EL (cell line): ENCODE results near the gene UTP18.
"Not testable (repeated sequence)": the region's sequence is repeated elsewhere in the genome, so short reads cannot be mapped to it uniquely, and the experiment has no call there.

ENCODE experiments used
- DNase-seq: peaks from one replicate; pipeline ENCODE4 v3.0.0-alpha.2; 2016

UTP18 gene

DNA sequence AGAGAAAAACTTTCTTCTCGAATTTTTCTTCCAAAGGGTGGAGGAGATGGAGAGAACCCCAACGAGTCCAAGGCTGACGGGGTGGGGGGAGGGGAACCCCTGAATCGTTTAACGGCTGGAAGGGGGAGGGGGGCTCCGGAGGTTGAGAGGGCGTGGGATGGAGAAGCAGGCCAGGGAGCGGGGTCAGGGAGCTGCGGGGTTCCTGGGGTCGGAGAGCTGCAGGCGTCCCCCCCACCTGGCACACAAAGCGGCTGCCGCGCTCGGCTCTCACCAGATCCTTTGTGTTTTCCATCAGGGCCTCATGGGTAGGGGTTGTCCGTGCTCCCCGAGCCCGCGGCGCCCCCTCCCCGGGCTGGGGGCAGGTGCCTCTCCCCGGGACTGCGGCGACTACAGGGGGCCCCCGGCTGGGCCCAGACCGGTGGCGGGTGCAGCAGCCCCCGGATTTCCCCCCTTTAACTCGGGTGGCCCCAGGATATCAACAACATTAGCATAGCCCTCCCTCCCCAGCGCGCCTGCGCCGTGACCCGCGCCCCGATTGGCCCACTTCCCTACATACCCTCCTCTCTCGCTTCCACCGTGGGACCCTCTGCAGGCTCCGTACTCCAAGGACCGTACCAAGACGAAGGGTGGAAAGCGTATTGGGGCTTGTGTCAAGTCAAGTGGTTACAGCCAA lies 646 bp upstream of the UTP18 start, which contains the start of gene MBTD1:
Gene MBTD1, minus strand, starts transcription at position 486 of the 673 bp plus-strand sequence. CDS start 34,888 bp downstream, outside the sequence.
- peak; percentile 95 for DNase-seq

DNA sequence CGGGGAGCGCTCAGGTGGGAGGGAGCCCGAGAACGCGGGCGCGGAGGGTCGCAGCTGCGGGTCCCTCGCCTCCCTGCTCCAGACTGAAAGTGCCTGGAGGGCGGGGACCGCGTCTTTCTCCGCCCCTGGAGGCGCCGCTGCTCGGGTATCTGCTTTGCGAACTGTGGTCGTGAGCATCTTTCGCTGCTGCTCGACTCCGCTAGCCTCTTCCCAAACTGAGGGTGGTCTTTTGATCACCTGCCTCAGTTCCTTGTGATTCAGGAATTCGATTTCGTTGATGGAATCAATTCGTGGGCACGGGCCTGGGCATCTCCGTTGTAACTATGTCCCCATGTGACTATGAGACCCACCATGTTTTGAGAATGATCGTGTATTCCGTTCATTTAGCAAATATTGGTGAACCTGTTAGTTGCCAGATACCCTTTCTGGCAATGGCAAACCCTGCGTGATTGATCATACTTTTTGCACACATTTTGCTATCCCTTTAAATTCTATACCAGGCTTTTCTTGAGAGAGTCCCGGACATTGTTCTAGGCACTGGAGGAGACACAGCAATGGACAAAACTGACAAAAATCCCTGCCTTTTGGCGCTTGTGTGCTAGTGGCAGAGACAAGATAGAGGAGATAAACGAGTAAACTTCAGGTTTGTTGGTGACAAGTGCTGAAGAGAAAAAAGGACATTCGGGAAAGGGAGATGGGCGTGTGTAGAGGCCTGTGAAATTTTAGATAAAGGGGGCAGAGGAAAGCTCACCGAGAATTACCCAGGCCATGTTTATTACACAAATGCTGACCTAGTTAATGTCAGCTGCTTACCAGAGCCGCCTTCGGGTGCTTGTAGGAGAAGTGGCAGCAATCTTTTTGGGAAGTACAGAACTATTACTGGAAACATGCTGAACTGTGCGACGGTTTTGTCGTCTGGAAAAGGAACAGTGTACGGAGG lies 948 bp downstream of the UTP18 start:
- no peak for DNase-seq

DNA sequence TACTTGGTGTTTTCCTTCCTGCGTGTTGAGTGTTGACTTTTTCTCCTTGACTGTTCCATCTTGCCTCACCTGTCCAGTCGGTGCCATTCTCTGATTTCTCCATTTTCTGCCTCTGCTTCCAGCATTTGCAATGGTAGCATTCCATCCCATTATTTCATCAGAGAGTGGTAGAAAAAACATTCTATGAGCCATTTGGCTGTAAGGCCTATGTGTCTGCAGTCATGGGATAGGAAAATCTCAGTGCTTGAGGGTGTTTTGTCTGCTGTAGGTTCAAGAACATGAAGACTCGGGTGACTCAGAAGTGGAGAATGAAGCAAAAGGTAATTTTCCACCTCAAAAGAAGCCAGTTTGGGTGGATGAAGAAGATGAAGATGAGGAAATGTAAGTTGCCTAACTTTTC lies 2.7 kb downstream of the UTP18 start:
- peak; percentile 32 for DNase-seq

DNA sequence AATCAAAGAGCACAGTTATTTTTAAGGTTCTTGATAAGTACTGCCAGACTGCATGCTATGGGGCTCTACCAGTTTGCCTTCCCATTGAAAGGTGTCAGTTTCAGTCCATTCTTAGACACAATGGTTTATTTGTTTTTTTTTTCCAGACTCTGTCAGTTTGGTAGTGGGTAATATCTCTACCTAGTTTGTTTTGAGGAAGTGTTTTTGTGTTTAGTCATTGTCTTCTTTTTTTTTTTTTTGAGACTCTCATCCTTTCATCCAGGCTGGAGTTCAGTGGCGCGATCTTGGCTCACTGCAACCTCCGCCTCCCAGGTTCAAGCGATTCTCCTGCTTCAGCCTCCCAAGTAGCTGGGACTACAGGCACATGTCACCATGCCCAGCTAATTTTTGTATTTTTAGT lies 4.1 kb downstream of the UTP18 start:
- DNase-seq = not testable (repeated sequence)

DNA sequence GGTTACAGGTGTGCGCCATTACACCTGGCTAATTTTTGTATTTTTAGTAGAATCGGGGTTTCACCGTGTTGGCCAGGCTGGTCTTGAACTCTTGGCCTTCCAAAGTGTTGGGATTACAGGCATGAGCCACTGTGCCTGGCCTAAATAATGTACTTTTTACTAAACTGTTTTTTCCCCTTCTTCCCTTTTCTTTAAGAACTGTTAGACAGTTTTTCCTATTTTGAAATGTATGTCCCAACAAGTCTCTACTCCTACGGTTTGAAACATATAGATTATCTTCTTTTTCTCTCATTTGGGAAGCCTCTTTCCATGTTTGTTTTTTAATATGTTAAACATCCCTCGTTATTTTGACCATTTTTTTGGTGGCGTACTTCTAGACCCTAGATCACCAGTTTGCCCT lies 9.6 kb downstream of the UTP18 start:
- no peak for DNase-seq

DNA sequence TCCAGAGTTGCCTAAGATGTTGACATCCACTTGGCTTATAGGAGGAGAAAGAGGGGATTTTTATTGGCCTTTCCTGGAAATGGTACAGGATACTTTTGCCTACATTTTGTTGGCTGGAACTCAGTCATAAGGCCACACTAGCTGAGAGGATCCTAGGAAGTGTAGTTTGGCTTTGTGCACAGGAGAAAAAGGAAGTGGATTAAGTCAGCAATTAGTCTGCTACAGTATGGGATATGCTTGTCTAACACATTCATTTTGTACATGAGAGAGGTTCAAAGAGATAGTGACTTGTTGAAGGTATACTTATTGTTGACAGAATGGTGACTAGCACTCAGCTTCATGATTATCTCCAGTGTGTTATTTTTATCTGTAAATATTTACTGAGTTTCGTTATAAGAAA lies 10.3 kb downstream of the UTP18 start:
- no peak for DNase-seq

DNA sequence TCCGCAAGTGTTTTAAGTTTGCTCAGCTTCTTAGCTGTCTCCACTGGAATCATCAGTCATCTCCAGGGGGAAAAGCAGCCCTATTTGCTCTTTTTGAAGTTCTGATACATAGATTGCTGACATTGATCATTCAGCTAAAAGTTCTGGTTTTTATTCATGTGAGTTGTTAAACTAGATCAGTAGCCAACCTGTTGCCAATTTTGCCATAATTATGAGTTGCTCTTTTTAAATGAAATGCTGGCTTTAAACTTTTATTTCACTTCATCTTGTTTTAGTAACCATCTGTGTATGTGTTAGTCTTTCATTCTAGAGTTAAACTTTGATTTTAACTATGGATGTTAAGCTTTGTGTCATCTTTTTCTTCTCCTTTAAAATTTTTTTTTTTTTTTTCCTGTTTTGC lies 12.5 kb downstream of the UTP18 start:
- no peak for DNase-seq

DNA sequence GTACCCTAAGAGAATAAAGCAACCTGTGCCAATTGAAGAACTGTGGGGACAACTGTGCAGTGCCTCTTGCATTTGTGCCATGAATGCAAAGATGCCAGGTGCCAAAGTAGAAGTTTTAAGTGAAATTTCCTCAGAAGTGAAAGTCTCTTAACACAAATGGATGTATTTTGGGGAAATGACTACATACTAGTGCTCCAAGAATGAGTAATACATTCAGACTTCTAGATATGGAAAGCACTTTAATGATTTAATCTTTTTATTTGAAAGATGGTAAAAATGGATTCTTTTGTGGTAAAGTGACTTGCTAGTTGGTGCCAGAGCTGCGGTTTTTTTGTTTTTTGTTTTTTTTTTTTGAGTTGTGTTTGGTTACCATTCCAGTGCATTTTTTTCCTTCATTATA lies 15.0 kb downstream of the UTP18 start:
- peak; percentile 79 for DNase-seq

DNA sequence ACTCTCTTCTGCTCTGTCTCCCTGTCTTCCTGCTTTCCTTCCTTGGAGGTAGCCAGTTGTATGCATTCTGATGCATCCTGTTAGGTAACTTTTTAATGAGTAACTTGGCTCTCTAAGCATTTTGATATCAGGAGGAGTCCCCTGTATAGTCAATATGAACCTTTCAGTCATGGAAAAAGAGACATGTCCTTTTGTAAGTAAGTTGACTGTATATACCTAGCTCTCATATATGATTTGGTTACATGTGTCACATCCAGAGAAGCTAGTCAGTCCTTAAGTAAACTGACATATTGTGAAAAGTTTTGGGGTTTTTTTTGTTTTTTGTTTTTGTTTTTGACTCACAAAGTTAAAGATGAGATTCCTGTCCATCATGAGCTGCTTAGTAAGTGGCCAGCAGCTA lies 18.8 kb downstream of the UTP18 start:
- DNase-seq = no peak

DNA sequence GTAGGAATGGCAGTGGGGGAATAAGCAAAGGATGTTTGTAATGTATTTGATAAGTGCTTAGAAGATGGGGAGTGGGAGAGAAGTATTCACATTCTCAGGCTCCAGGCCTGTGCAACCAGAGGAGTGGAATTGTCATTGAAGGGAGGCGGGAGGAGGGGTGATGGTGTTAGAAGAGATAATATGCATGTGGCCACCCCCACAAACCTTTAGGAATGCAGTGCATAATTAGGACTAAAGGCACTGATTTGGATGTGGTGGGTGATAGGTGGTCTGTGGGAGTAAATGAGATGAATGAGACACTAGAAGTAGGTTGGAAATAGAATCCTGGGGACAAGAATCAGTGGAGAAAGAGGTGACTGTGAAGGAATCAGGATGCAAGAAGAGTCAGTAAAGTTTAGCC lies 27.1 kb downstream of the UTP18 start:
- no peak for DNase-seq

DNA sequence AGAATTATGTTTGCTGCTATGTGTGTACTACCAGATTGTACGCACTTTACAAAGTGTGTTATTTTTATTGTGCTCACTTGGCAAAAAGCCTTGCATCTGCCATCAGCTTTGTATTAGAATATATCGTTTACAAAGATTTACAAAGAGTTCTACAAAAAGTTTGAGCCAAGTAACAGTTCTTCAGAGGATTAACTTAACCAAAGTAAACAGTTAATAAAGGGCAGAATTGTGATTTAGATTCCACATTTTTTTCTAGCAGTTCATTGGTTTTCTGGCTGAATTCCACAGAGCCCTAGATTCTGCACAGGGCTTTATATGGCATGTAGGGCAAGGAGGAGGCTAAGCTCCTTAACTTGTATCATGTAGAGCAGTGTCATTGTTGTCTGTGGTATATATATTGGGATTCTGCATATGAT lies 29.4 kb downstream of the UTP18 start:
- no peak for DNase-seq

DNA sequence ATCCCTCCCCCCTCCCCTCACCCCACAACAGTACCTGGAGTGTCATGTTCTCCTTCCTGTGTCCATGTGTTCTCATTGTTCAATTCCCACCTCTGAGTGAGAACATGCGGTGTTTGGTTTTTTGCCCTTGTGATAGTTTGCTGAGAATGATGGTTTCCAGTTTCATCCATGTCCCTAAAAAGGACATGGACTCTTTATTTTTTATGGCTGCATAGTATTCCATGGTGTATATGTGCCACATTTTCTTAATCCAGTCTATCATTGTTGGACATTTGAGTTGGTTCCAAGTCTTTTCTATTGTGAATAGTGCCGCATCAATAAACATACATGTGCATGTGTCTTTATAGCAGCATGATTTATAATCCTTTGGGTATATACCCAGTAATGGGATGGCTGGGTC lies 34.0 kb downstream of the UTP18 start:
- DNase-seq = not testable (repeated sequence)

DNA sequence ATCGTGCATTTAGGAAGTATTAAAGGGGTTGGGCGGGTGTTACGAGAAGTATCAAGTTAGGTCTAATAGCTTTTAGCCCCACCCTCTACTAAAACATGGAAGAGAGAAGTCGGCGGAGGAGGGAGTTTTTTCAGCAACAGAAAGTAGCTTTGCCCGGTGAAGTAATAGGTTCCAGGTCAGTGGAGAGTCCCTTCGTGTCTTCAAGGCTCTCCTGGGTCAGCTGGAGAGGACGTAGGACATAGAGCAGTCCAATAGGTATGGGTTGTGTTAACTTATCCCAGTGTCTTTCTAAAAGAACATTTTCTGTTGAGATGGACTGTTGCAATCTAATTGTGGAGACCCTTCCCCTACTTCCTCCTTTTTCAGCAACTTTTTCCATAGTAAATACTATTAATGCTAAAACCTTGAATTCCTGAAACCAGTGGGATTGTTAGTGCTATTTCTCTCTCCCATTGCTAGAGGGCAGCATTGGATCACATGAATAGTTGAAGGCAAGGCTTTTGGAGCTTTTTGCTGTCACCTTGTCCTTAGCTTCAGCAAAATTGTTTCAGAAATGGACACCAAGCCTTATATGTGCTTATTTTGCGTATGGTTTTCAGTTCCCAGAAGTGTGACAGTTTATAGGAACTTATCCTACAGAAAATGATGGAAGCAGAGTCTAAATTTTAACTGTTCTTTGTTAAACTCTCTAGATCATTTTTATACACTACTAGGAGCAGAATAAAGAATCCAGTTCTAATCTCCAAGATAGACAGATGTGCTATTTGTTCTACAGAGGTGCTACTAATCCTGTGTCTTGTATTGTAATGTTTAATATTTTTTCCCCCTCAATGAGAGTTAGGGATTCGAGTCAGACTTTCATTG lies 38.4 kb downstream of the UTP18 start:
- peak; percentile 42 for DNase-seq

DNA sequence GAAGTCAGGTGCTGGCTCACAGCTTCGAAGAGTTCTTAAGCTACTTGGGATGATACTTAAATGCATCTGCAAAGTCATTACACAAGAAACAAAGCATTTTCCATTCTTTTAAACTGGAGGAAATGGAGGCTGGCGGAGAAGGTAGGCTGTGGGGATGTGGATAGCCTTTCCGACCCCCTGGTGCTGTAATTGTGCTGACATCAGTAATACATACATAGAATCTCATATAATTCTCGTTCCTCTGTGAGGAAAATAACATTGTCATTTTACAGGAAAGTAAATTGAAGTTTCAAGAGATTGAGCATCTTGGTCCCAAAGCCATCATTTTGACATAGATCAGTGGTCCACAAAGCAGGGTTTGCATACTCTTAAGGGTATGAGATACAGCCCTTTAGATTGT lies 39.5 kb downstream of the UTP18 start:
- no peak for DNase-seq

DNA sequence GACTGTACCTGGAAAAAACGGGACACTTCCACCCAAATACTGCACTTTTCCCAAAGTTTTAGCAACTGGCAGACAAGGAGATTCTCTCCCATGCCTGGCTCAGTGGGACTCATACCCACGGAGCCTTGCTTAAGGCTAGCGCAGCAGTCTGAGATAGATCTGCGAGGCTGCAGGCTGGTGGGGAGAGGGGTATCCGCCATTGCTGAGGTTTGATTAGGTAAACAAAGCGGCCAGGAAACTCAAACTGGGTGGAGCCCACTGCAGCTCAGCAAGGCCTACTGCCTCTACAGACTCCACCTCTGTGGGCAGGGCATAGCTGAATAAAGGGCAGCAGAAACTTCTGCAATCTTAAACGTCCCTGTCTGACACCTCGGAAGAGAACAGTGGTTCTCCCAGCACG lies 44.8 kb downstream of the UTP18 start:
- no peak for DNase-seq

DNA sequence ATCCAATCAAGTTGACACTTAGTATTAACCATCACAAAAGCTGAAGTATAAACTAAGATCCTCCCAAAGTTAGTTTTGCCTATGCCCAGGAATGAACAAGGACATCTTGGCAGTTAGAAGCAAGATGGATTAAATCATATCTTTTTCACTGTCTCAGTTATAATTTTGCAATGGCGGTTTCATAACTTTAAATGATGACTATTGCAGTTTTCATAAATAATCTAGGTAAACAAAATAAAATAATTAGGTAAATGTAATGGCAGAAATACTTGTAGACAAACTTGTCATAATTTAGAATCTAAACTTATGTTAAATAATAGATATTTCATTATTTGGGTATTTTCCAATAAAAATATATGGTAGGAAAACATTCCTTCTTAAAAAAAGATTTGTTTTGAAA lies 51.7 kb downstream of the UTP18 start:
- DNase-seq = not testable (repeated sequence)

DNA sequence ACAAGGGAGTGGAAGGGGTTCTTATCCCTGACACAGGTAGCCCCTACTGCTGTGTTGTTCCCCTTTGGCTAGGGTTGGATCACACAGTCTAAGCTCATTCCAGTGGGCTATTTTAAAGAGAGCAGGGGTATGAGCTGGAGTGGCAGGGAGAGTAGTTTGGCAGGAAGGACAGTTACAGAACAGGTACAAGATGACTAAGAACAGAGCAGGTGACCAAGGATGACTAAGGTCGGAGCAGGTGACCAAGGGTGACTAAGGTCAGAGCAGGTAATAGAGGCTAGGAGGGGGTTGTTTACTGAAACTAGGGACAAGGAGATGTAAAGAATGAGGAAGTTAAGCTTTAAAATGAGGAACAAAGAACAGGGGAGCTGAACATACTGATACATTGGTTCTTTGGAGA lies 58.8 kb downstream of the UTP18 start:
- DNase-seq = no peak

DNA sequence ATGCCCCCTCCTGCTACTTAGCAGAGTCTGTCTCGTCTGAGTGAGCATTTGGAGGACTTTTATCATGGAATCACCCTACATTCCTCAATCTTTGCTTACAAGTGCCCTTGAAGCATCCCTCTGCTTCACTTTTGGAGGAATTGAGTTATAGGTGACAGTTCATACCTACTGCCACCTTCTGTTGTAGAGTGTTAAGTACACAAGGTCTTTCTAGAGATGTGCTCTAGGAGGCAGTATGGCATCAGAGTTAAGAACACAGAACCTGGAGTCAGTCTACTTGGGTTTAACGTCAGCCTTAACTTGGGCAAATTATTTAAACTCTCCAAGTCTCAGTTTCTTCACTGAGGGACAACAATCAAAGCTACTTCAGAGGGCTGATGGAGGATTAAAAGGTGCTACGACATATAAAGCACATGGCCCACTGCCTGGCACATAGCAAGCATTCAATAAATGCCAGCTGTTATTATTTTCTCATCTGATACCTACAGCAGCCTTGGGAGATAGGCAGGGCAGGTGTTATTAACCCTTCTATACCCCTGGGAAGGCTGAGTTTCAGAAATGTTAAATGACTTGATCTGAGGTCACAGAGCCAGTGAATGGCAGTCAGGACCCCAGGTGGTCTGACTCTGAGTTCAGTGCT lies 62.2 kb downstream of the UTP18 start:
- peak; percentile 16 for DNase-seq

DNA sequence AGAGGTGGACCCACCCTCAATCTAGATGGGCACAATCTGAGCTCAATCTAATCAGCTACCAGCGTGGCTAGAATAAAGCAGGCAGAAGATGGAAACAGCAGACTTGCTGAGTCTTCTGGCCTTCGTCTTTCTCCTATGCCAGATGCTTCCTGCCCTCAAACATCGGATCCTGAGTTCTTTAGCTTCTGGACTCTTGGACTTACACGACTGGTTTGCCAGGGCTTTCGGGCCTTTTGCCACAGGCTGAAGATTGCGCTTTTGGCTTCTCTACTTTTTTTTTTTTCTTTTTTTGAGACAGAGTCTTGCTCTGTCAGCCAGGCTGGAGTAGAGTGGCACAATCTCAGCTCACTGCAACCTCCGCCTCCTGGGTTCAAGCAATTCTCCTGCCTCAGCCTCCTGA lies 65.1 kb downstream of the UTP18 start:
- DNase-seq = no peak

DNA sequence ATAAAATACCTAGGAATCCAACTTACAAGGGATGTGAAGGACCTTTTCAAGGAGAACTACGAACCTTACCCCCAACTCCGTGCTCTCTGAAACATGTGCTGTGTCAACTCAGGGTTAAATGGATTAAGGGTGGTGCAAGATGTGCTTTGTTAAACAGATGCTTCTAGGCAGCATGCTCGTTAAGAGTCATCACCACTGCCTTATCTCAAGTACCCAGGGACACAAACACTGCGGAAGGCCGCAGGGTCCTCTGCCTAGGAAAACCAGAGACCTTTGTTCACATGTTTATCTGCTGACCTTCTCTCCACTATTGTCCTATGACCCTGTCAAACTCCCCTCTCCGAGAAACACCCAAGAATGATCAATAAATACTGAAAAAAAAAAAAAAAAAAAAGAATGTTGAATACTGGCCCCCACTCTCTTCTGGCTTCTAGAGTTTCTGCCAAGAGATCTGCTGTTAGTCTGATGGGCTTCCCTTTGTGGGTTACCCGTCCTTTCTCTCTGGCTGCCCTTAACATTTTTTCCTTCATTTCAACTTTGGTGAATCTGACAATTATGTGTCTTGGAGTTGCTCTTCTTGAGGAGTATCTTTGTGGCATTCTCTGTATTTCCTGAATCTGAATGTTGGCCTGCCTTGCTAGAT lies 70.6 kb downstream of the UTP18 start:
- DNase-seq = not testable (repeated sequence)

DNA sequence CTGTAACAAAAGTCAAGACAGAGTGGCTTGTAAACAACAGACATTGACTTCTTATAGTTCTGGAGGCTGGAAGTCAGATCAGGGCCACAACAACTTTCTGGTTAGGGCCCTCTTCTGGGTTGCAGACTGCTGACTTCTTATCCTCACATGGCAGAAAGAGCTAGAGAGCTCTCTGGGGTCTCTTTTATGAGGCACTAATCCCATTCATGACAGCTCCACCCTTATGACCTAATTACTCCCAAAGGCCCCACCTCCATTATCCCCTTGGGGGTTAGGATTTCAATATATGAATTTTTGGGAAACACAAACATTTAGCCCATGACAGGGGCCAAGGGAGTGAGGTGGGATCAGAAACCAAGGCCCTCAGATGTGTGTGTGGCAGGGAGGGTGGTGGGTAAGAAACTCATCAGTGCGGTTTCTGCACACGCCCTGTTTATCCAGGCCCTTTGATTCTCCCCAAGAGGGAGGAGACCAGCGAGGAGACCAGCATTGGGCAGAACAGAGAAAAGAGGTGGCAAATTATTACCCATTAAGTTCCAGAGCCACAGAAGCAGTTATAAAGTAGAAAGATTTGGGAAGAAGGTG lies 74.8 kb downstream of the UTP18 start:
- no peak for DNase-seq
